Osteoblast (primary cell): ENCODE data around the gene MEF2C. TPM values are rescaled to one million over a fixed set of nuclear protein-coding genes. Genes with fewer than 3 reads are reported as not detected.
A peak's percentile ranks its signal among the peaks of the same experiment; 100 is the strongest.

Source experiments
- DNase-seq: peaks from one replicate; pipeline ENCODE4 v3.0.0; 2011; ENCODE audit warnings: low spot score, mixed read lengths; ENCODE audit not compliant: insufficient read length; ENCODE audit errors: missing footprints
- H2AFZ ChIP-seq: 2 replicates; pipeline ENCODE4 v1.6.0; 2011; ENCODE audit warnings: mild to moderate bottlenecking, low read length
- H3K27ac ChIP-seq: 2 replicates; pipeline ENCODE4 v1.5.1; 2011; ENCODE audit warnings: mild to moderate bottlenecking, low read depth, low read length, moderate library complexity
- H3K27me3 ChIP-seq: 2 replicates; pipeline ENCODE4 v1.6.0; 2012; ENCODE audit warnings: mild to moderate bottlenecking, control low read depth, inconsistent platforms, low read length, moderate library complexity; ENCODE audit not compliant: insufficient read depth
- H3K36me3 ChIP-seq: 2 replicates; pipeline ENCODE4 v1.5.1; 2011; ENCODE audit warnings: mild to moderate bottlenecking, low read length, control low read depth, moderate library complexity; ENCODE audit not compliant: insufficient read depth
- H3K4me1 ChIP-seq: 2 replicates; pipeline ENCODE4 v1.5.1; 2011; ENCODE audit warnings: mild to moderate bottlenecking, low read length, control low read depth, moderate library complexity; ENCODE audit not compliant: insufficient read depth
- H3K4me2 ChIP-seq: 2 replicates; pipeline ENCODE4 v1.6.0; 2011; ENCODE audit warnings: mild to moderate bottlenecking, low read length; ENCODE audit not compliant: insufficient read depth
- H3K4me3 ChIP-seq: fragments of 200-600 bp; sonication (generic); 3 replicates; pipeline ENCODE4 v1.5.1; 2012; ENCODE audit warnings: mild to moderate bottlenecking, low read length, inconsistent platforms; ENCODE audit not compliant: insufficient read depth
- H3K79me2 ChIP-seq: 2 replicates; pipeline ENCODE4 v1.6.0; 2012; ENCODE audit warnings: mild to moderate bottlenecking, low read length, control low read depth, inconsistent platforms; ENCODE audit not compliant: insufficient read depth
- H3K9me3 ChIP-seq: 2 replicates; pipeline ENCODE4 v1.5.1; 2011; ENCODE audit warnings: low read depth, low read length, control low read depth
- H4K20me1 ChIP-seq: 2 replicates; pipeline ENCODE4 v1.6.0; 2012; ENCODE audit warnings: mild to moderate bottlenecking, low read length, control low read depth; ENCODE audit not compliant: insufficient read depth
- total RNA-seq: library from RNA; depleted of rRNA; stranded (reverse); fragments of >200 nt; gene quantifications from 2 replicates; pipeline ENCODE4 v1.2.3, GENCODE V29; 2012
- TF ChIP-seq, protein P1 (sequence below): IDR thresholded peaks from 2 replicates; pipeline ENCODE4 v1.5.1; 2011; ENCODE audit warnings: mild to moderate bottlenecking, low read depth, low read length, moderate library complexity; ENCODE audit errors: extremely low read depth

MEF2C gene
- total RNA-seq, 1 donor: 13.4 TPM

- Histone ChIP-seq H3K27ac (no peak overlapping the region), H3K79me2 (no peaks in the 10 kb centered on the region), H3K4me1 (peaks cover 15% of the 10 kb centered on the region), H4K20me1 (no peaks in the 10 kb centered on the region), H3K4me2 (no peak overlapping the region), H2AFZ (no peak overlapping the region), H3K36me3 (no peaks in the 10 kb centered on the region), H3K27me3 (no peaks in the 10 kb centered on the region), H3K4me3 (no peak overlapping the region), H3K9me3 (no peaks in the 10 kb centered on the region)
- TF ChIP-seq, protein P1, sequence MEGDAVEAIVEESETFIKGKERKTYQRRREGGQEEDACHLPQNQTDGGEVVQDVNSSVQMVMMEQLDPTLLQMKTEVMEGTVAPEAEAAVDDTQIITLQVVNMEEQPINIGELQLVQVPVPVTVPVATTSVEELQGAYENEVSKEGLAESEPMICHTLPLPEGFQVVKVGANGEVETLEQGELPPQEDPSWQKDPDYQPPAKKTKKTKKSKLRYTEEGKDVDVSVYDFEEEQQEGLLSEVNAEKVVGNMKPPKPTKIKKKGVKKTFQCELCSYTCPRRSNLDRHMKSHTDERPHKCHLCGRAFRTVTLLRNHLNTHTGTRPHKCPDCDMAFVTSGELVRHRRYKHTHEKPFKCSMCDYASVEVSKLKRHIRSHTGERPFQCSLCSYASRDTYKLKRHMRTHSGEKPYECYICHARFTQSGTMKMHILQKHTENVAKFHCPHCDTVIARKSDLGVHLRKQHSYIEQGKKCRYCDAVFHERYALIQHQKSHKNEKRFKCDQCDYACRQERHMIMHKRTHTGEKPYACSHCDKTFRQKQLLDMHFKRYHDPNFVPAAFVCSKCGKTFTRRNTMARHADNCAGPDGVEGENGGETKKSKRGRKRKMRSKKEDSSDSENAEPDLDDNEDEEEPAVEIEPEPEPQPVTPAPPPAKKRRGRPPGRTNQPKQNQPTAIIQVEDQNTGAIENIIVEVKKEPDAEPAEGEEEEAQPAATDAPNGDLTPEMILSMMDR: peak; percentile 51
- DNase-seq: no peak
Measured at GRCh38 chr5:88727705-88728313, 155.2 kb downstream of the MEF2C start.

DNA sequence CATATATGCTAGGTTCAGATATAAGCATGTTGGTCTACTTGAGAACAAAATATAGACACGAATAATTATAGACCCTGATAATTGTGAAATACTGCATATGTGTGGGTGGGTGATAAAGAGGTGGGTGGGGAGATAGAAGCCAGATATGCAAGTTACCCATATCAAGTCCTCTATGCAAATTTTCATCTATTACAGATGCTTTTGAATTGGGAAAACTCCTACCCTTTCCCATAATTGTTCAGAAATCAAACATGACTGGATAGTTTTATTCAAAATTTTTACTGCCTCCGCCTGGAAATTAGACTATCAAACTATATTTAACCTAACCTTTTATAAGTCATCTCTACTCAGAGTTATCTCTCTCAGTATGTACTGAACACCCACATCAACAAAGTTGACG lies 157.5 kb downstream of the MEF2C start:
- H3K36me3 ChIP-seq: no peaks in the 10 kb centered on the region
- H3K27ac ChIP-seq: no peak overlapping the region
- H3K27me3 ChIP-seq: no peaks in the 10 kb centered on the region
- H3K9me3 ChIP-seq: no peaks in the 10 kb centered on the region
- no peaks in the 10 kb centered on the region for H3K4me1 ChIP-seq
- no peak overlapping the region for H3K4me2 ChIP-seq
- TF ChIP-seq, protein P1: no peak
- no peaks in the 10 kb centered on the region for H4K20me1 ChIP-seq
- H3K4me3 ChIP-seq: no peak overlapping the region
- no peaks in the 10 kb centered on the region for H3K79me2 ChIP-seq
- no peak overlapping the region for H2AFZ ChIP-seq
- DNase-seq: no peak

DNA sequence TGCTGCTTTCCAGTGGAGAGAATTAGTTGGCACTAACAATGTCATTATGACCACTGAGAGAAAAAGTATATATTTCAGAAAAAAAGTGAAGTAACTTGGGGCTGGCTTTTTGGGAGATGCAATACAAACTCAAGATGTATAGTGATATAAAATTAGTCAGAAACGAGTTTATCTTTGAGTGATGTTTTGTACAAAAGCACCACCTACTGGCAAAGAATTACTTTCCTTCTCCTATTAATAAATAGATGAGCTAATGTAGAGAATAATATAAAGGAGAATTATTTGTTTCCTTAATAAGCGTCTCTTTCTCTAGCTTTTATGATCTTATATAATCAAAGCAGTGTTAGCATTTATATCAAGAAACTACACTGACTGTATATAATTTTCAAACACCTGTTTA lies 158.8 kb downstream of the MEF2C start:
- TF ChIP-seq, protein P1: peak; percentile 22

GRCh38 chr5:88722546-88723073 lies 160.4 kb downstream of the MEF2C start:
- H3K27ac ChIP-seq: no peak overlapping the region
- DNase-seq: no peak
- H3K4me2 ChIP-seq: no peak overlapping the region
- TF ChIP-seq, protein P1: no peak
- no peak overlapping the region for H2AFZ ChIP-seq
- no peak overlapping the region for H3K4me3 ChIP-seq
- no peaks in the 10 kb centered on the region for H3K27me3 ChIP-seq
- no peaks in the 10 kb centered on the region for H3K9me3 ChIP-seq
- H3K4me1 ChIP-seq: no peaks in the 10 kb centered on the region
- H4K20me1 ChIP-seq: no peaks in the 10 kb centered on the region
- no peaks in the 10 kb centered on the region for H3K36me3 ChIP-seq
- no peaks in the 10 kb centered on the region for H3K79me2 ChIP-seq

More for the DNA sequence above, 158.8 kb downstream of the MEF2C start:
- H4K20me1 ChIP-seq: no peaks in the 10 kb centered on the region
- no peaks in the 10 kb centered on the region for H3K36me3 ChIP-seq
- no peaks in the 10 kb centered on the region for H3K27me3 ChIP-seq
- no peak overlapping the region for H2AFZ ChIP-seq
- no peaks in the 10 kb centered on the region for H3K79me2 ChIP-seq
- no peaks in the 10 kb centered on the region for H3K9me3 ChIP-seq
- H3K27ac ChIP-seq: no peak overlapping the region
- no peak overlapping the region for H3K4me3 ChIP-seq
- no peak for DNase-seq
- no peaks in the 10 kb centered on the region for H3K4me1 ChIP-seq
- no peak overlapping the region for H3K4me2 ChIP-seq
